ENCODE results near the gene VEZF1.
A peak's percentile ranks its signal among the peaks of the same experiment; 100 is the strongest.

Gene VEZF1

GRCh38 chr17:57926723-57927047 lies 61.4 kb downstream of the VEZF1 start:
- no peak for DNase-seq

GRCh38 chr17:57925361-57925990 lies 62.6 kb downstream of the VEZF1 start:
- no peak for DNase-seq

- peak; percentile 51 for DNase-seq
Measured at GRCh38 chr17:57924677-57925076, 63.4 kb downstream of the VEZF1 start.

Measured in kidney glomerular epithelial cell (primary cell).